A172 (cell line): ENCODE results near the gene PER1. TPM values are rescaled to one million over a fixed set of nuclear protein-coding genes. Genes with fewer than 3 reads are reported as not detected.
"Not testable (repeated sequence)": the region's sequence is repeated elsewhere in the genome, so short reads cannot be mapped to it uniquely, and the experiment has no call there.

Experiments used
- DNase-seq: peaks from one replicate; pipeline ENCODE4 v3.0.0-alpha.2; 2015; ENCODE audit warnings: low spot score
- total RNA-seq: library from RNA; depleted of rRNA; stranded (reverse); fragments of >200 nt; shearing (Covaris generic); gene quantifications from 2 replicates; pipeline ENCODE4 v1.2.3, GENCODE V29; 2014

Gene PER1
- total RNA-seq, 1 experiment from 2014 or later, result 6.9 TPM

DNA sequence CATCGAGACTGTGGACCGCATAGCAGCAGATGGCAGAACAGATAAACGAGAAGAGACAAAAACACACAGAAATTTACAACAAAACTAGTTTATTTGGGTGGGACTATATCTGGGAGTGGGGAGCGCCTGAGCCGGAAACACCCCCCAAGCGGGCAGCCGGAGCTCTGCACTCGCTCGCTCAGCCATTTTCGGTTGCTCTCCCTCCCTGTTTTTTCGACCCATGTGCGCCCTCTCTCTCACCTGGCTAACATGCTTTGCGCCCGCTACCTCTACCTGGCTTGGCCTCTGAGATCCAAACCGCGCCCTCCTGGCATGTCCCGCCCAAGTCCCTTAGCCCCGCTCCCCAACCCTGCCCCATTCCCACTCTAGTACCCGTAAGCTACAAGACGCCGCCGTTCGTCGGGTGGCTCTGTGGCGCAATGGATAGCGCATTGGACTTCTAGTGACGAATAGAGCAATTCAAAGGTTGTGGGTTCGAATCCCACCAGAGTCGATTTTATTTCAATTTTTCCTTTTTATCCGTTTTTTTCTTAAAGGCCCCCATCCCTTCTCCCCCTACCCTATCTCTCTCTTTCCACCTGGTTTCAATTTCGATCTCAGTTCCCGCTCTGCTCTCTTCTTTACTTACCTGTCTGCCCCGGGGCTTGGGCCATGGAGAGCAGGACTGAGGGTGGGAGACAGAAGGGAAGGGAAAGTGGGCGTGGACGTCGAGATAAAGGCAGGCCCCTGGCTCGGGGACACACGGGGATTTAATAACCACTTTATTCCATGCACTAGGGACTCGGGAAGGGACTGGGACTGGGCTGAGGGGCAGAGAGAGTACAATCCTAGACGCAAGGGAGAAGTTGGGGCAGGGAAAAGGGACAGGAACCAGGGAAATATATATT, 31.4 kb downstream of the PER1 start:
- peak; percentile 82 for DNase-seq

DNA sequence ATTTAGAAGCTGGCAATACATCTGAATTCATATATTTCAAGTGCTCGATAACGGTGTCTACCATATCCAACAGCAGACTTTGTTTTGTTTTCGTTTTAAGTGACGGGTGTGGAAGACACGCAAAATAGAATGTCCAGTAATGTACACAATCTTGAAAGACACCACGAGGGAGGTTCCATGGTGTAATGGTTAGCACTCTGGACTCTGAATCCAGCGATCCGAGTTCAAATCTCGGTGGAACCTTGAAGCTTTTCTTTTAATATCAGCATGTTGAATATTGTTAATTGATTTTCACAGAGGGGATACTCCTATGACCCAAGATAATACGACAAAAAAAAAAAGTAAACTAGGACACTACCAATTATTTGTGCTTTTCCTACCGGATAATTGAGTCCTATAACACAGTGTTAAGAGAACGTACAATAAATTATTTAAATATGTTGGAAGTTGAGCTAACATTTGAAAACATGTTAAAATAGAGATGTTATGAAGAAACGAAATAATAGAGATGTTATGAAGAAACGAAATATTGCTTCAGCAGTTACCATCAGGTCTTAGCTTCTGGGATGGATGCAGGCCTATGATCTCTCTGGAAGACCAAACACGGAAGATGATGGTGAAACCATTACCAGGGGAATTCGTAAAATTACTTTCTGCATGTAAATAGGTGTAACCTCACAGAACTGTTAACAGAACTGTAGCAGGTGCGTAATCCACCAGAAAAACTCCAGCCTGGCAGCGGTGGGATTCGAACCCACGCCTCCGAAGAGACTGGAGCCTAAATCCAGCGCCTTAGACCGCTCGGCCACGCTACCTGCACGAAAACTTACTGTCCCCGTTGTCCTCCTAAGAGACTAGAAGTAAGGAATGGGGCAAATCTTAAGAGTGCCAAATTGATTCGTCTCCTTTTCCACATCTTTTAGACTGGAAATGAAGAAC, 32.4 kb downstream of the PER1 start:
- peak; percentile 97 for DNase-seq

DNA sequence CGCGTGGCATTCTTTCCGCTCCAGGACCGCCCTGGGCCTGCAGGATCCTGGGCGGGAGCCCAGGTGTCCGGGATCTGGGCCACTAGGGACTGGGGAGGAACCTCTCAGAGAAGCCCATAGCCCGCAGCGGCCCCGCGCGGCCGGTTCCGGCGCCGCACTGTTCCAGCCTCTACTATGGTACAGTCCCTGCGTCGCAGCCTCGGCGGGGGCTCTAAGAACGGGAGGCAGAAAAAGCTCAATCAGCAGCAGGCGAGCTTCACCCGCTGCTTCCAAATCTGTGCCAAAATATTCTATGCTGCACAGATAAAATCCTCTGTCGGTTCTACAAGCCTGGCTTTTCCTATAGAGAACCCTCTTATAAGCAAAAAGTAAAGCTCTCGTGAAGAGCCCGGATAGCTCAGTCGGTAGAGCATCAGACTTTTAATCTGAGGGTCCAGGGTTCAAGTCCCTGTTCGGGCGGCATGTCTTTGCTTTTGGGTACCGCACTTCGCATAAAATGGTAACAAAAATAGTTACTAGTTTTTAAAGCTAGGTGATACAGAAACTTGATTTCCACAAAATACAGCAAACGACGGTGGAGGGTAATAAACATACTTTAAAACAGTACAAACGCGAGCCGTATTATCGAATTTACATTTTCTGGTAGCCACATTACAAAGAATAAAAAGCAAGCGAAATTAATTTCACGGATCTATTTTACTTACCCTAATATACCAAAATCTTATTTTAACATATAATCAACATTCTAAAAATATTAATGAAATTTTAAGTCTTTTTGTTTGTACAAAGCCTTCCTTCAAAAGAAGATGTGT, 33.2 kb downstream of the PER1 start:
- DNase-seq, result peak; percentile 88

DNA sequence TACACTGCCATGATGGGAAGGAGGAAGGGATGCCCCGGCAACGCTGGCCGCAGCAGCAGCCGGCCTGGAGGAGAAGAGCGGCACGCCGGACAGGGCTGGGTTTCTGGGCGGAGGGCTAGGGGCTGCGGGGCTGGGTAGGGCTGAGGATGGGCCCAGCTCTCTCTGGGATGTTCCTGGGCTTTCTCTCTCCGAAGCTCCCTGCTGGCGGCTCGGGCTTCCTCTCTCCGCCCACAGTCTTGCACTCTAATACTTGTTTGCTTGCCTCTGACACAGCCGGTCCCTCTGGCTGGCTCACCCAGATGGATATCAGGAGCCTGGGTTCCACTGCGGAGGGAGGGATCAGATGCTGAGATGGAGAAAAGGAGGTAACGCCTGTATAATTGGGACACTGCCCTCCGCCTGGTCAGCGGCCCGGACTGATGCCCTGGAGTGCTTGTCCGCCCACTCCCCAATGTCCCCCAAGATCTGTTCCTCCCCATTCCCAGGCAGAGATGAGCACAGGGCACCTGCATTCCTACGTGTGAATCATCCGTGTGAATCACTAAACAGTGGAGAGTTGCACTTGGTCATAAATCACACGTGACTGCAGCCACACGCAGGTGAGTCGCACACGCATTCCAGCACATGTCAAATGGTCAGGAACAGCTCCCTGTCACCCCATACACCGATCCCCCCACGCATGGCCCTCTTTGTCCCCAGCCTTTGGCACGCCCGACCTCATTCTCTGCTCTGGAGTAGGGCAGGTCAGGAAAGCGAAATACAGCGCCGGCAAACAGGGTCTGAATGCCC, 34.0 kb downstream of the PER1 start, which contains the start of gene ALOXE3:
TSS of gene ALOXE3 (minus strand) at position 535 of the 789 bp plus-strand sequence. CDS start at position 11, 524 bp downstream.
- peak; percentile 83 for DNase-seq

DNA sequence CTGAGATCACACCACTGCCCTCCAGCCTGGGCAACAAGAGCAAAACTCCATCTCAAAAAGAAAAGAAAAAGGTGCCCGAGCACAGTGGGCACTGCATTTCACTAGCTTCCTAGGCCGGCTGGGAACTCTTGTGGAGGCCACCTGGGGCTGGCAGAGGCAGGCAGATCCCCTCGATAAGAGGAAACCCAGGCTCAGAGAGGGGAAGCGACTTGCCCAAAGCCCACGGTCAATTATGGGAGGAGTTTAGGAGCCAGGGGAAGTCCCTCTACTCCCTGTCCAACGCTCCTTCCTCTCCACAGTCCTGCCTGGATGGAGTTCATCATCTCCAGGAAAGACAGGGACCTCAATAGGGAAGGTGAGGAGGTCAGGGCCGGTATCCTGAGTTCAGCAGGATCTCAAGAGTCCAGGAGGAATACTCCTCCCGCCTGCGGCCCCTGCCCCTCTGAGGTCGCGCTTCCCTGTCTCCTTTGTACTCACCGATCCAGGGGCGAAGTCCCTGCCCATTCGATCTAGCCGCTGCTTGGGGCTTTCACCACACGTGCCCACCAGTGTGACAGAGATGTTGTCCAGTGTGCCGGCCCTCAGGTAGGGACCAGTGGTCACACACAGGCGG, 34.7 kb downstream of the PER1 start:
- DNase-seq, result no peak

DNA sequence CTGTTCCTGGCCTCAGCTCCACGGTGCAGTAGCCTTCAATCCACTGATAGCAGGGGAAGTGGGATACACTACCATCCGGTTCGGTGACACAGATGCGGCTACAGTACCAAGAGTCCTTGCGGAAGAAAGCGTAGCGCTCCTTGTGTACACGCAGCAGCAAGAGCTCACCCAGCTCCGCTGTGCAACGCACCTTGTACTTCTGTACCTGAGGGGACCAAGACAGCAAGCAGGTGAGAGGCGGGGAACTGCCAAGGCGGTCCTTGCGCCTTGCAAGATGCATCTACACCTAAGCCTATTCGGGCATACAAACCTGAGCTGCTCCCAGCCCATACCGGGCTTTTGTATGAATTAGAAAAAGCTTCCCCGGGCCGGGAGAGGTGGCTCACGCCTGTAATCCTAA, 35.4 kb downstream of the PER1 start:
- no peak for DNase-seq

DNA sequence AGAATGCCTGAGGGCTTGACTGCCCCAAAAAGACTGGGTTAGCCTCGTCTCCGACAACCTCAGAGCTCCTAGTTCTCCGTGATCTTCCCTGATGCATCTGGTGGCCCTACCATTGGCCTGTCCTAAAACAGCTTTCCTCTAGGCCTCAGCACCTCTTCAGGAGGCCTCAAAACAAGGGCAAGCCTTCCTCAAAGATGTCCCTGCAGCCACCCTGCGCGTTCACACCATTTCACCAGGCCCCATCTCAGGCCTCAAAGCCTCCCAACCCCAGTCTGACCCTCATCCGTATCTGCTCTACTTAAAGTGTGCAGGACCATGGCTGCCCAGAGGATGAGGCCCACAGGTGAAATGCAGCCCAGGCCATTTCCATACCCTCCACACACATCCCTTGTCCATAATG, 41.3 kb downstream of the PER1 start:
- no peak for DNase-seq

DNA sequence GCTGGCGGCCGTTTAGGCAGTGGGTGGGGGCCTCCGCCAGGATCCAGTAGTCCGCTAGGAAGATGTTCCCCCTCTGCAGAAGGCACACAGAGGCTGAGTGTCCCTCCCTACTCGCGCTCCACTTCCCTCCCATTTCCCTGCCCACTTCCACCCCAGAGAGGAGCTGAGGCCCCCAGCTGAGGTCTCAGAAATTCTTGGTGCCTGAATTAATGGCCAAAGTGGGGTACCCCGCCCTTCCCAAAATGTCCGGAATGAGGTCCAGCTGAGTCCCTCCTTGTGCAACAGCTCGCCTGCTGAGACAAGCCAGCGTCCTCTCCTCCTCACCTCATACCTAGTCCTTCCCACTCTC, 41.8 kb downstream of the PER1 start:
- DNase-seq, result no peak

DNA sequence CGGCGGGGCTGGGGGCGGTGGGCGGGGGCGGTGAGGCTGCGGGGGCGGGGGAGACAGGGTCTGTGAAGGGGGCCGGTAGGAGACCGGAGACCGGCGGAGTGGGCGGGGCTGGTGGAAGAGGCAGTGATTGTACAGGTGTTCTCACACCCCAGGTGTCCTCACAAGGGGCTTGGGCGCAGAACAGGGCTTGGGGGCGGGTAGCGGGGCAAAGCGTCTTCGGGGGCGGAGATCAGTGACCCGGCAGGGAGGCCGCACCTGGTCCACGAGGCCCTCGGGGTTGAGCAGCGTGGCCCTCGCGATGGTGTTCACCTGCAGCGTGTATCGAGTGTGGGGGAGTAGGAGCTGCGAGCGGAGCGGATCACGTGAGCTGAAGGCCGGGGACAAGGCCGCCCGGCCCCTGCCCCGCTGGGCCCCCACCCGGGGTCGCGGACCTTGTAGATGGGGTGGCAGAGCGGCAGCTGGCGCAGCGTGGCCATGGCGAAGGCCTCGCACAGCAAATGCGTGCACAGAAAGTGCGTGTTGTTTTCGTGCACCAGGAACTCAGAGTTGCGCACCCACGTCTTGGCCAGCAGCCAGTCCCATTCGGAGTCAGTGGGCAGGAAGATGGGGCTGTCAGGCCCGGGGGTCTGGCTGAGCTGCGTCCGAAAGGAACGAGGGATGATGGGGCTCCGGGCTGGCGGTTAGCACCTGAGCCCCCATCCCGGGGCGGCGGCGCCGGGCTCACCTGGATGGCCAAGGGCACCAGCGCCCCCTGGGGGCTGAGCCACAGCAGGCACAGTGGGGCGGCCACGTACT, 42.3 kb downstream of the PER1 start:
- no peak for DNase-seq

DNA sequence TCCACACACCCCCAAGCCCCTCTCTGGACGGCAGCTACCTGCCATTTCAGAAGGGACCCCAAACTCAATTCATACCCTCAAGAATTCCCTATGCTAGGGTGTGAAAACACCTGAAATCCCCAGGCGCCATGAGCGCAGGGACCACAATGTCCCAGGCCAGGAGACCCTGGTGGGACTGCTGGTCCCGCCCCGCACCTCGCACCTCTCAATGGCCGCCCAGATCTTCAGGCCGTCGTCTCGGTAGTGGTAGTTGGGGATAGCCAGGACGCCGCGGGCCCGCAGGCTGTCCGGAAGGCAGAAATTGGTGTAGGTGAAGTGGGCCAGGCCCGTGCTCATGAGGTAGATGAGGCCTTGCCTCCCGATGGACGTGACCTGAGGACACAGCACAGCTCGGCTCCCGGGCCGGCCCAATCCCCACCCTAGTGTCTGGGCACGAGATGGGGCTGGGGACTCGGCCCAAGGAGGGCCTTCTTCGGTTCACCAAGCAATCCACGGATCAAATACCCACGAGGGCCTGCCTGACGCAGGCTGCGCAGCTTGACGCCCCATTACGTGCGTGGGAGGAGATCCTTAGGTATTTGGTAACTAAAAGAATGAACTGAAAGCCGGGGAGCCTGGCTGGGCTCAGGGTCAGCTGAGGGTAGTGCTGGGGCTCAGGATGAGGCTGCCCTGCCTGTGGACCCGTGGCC, 43.1 kb downstream of the PER1 start:
- no peak for DNase-seq

DNA sequence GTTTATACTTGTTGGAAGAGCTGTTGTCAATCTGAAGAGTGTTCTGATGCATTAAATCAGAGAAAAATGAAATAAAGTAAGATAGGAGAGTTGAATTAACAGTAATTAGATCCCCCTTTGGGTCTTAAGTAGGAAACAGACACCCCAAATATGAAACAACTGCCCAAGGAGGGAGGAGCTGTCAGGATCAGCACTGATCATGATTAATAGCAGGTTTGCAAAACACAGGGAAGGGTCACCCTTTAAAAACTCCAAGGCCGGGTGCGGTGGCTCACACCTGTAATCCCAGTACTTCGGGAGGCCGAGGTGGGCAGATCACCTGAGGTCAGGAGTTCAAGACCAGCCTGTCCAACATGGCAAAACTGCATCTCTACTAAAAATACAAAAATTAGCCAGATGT, 45.2 kb downstream of the PER1 start:
- DNase-seq, result not testable (repeated sequence)

DNA sequence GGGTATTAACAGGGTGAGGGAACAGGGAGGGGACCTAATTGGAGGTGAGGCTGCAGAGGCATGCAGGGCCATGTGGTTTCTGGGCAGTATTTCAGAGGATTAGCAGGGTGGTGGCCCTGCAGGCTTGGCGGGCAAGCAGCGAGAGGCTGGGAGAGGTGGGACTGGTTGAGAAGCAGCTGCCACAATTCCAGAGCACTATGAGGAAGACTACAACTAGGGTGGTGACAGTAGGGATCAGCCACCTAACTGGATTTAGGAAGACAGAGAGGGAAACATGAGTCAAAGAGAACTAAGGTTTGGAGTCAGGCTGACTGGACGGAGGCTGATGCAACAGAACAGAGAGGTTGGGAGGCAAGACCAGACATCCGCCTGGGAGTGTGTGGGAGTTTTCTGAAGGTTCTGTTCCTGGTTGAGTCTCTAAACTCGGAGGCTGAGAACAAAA, 46.2 kb downstream of the PER1 start:
- no peak for DNase-seq

DNA sequence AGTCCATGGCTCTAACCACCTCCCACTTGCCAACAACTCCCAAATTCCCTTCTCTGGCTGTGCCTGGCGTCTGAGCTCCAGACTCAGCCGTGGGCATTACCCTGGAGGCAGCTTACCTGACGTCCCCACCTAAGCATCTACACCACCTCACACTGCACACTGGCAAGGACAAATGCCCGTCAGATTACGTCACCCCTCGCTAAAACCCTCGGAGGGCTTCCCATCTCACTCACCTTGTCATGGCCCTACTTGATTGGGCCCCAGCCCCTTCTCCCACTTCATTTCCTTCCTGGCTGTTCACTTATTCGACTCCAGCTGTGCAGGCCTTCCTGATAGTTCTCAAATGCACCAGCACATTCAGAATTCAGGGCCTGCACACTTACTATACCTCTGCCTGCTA, 47.3 kb downstream of the PER1 start:
- no peak for DNase-seq

DNA sequence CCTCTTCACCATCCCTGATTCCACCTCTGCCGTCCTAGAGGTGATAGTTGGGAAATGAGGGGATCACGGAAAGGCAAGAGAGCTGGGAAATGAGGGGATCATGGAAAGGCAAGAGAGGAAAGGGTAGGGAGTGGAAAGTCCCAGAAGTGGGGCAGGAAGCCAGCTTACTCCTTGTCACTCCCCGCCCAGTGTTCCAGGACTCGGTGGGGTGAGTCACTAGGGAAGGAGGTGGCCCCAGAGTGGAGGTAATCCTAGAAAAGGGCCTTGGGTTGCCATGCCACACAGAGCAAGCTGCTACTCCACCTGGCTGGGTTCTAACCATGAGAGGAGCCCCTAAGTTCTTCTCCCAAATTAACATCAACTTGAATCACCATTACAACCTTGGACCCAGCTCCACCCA, 48.7 kb downstream of the PER1 start:
- DNase-seq, result peak; percentile 66

DNA sequence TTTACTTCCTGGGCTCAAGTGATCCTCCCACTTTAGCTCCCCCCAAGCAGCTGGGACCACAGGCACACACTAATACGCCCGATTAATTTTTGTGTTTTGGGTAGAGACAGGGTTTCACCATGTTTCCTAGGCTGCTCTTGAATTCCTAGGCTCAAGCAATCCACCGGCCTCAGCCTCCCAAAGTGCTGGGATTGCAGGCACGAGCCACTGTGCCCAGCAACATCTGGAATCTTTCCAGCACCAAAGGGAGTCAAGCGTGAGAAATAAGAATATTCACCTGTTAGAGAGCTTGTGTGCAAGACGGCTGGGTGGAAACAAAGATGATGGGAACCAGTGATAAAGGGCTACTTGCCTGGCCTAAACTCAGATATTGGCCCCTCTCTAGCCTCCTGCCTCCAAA, 50.5 kb downstream of the PER1 start:
- no peak for DNase-seq

DNA sequence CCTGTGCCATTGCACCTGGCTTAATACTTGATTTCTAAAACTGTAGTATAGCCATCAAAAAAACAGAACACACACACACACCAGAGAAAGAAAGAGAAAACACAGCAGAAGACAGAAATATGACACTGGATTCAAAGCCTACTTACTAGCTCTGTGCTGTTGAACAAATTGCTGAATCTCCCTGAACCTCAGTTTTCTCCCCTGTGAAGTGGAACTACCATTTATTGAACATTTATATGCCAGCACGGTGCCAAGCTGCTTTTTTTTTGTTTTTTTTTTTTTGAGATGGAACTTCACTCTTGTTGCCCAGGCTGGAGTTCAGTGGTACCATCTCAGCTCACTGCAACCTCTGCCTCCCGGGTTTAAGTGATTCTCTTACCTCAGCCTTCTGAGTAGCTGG, 51.4 kb downstream of the PER1 start:
- DNase-seq, result no peak

DNA sequence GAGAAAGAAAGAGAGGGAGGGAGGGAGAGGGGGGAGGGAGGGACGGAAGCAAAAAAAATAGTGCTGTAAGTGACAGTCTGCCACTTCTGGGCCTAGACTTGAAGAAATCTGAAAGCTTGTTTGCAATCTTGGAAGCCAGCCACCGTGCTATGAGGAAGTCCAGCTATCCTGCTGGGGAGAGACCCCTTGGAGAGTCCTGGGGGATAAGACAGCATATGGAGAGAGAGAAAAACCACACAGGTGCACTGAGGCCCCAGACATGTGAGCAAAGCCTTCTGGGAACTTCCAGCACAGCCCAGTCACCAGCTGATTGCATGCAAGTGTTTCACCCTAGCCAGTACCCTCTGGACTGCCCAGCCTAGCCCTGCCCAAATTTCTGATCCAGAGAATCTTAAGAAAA, 52.1 kb downstream of the PER1 start:
- DNase-seq, result no peak

DNA sequence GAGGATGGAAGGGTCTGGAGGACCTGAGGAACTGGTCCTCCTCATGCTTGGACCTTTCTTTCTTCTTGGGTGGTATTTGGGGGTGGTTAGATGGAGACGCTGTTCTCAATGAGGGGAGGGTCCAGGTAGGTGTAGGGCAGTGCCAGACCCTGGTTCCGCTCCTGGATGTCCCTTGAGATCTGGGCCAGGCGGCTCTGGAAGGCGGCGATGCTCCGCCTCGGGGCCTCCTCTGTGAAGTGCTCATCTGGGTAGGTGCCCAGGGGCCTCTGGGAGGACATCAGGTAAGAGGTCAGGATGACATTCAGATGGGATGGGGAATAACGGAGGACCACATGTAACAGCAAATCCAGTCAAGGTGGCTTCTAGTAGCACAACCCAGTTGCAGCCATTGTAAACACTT, 55.7 kb downstream of the PER1 start:
- DNase-seq, result no peak

DNA sequence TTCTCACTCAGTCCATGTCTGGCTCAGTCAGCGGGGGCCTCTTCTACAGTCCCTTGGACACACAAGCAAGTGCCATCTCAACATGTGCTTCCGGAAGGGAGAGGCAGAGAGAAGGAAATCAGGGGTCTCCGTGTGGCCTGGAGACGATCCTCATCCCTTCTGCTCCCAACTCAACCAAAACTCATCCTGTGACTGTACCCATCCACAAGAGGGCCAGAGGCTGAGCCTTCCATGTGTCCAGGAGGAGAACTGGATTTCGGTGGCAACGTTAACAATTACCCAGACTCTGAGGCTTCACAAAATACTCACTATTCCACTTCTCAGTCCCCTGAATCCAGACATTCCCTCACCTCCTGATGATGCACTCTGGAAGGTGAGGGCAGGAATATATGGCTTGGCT, 56.8 kb downstream of the PER1 start:
- no peak for DNase-seq
